ENCODE data around the gene SNX13.

The SNX13 gene

GRCh38 chr7:17944720-17945119 lies 4.4 kb upstream of the SNX13 start:
- no peak for DNase-seq (ENCODE audit: low read depth, low spot score)

DNA sequence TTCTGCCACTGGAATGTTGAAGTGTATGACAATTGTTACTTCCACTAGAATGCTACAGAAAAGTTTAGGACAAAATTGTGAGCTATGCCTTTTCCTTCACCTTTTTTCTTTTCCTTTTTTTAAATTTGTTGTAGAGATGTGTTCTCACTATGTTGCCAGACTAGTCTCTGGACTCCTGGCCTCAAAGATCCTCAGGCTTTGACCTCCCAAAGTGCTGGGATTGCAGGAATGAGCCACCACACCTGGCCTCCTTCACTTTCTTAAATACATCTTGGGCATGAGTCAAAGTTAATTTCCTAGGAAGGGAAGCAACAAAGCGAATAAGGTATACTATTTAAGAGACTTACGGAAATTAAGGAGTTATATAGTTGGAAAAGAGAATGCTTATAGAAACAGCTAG lies 2.7 kb upstream of the SNX13 start:
- DNase-seq (ENCODE audit: low read depth, low spot score): no peak

DNA sequence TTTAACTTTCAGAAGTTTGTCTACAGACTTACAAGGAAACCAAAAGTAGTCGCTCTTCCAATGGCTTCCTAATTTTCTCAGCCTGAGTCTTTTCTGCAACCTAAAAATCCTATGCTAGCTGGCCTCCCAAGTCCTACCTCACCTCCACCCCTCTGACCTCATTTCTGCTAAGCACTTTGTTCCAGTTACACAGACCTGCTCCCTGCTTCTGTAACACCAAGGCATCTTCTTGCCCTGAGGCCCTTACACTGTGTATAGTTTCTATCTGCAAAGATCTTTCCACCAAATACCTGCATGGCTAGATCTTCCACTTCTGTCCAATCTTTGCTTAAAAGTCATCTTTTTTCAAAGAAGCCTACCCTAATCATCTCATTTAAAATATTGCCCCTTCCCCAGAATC lies 1.9 kb upstream of the SNX13 start:
- no peak for DNase-seq (ENCODE audit: low read depth, low spot score)

DNA sequence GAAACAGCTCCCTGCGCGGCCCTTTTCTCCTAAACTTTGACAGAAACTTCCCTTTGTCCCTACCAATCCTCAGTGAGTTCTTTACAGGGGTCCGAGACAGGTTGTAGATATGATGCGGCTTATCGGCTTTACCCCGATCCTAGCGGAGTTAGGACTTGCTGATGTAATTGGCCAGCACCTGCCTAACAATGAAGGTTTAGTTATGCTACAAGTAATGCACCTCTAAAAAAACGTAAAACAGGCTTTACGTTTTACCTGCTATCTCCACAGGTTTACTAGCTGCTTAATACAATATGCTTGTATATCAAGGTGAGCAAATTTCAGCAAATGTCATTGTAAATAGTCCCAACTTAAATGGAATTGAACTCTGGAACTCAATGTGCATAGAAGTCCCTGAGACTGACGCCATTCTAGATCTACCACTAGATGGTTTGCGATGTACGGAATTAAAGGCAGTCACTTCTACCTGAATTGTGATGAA lies 697 bp upstream of the SNX13 start:
- DNase-seq (ENCODE audit: low read depth, low spot score): no peak

GRCh38 chr7:17939606-17940301 lies 540 bp downstream of the SNX13 start:
- DNase-seq (ENCODE audit: low read depth, low spot score): no peak

DNA sequence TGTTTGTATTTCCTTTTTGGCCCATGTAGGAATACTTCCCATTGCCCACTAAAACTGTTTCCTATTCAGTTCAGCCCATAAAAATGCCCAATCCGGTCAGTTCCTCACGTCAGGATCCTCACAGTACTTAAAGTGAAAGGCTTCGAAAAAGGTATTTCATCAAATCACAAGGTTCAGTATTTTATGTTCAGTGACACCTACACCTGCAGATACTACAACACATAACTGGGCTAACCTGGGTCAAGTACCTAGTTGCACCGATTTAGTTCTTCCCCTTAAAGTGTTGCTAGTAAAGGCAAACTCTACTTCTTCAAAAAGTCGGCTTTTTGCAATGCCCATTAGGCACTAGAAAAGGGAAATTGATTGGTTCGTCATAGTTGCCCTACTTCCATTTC lies 1.1 kb downstream of the SNX13 start:
- DNase-seq (ENCODE audit: low read depth, low spot score): no peak

DNA sequence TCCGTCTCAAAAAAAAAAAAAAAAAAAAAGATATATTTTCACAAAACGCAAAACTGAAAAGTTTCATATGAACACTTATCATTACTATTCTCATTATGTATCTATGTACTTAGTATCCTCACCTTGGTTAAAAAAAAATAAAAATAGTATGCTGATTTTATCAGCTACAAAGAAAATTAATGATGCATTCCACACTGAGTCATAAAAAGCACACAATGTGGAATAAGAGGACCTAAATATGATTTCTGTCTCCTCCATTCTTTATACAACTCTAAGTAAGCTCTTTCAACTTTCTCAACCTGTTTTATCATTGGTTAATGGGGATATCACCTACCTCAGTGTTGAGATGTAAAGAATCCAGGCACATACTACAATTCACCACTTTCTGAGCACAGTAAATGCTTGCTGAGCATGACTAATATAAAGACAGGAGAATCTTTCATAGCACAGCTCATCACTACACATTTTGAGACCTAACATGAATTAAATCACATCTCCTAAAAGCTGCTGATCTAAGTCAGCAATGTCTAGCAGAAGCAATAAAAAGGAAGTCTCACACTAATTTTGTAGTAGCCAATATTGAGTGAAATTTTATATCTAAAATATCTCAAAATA lies 2.7 kb downstream of the SNX13 start:
- no peak for DNase-seq (ENCODE audit: low read depth, low spot score)

DNA sequence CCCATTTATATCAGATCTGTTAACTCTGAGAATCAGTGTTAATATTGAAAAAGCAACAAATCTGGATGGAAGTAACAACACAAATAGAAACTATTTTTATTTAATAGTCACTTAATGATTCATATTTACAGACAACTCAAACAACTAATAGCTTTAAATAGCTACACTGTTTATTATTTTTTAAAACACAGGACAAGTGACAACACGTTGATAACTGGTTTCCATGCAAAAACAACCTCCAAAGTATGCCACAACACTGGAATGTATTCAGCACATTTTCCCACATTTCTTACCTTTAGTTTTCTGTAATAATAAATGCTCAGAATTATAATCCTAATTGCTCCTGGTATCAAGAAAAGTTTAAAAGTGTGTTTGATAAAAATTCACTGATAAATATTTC lies 4.0 kb downstream of the SNX13 start:
- DNase-seq (ENCODE audit: low read depth, low spot score): no peak

DNA sequence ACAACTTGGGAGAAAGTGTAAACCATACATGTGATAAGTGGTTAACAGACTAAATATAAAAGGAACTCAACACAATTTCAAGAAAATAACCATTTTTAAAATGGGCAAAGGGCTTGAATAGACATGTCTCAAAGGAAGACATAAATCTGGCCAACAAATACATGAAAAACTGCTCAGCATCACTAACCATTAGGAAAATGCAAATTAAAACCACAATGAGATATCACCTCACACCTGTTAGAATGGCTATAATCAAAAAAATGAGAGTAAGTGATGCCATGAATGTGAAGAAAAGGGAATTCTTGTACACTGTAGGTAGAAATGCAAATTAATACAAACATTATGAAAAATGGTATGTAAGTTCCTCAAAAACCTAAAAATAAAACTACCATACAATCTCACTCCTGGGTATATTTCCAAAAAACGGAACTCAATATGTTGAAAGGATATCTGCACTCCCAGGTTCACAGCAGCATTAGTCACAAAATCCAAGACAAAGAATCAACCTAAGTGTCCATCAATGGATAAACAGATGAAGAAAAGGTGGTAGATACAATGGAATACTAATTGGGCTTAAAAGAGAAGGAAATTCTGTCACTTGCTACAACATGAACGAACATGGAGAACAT lies 5.6 kb downstream of the SNX13 start:
- DNase-seq (ENCODE audit: low read depth, low spot score): no peak

- DNase-seq (ENCODE audit: low read depth, low spot score): no peak
Measured at GRCh38 chr7:17934094-17934493, 6.2 kb downstream of the SNX13 start.

- no peak for DNase-seq (ENCODE audit: low read depth, low spot score)
Measured at GRCh38 chr7:17932770-17933169, 7.5 kb downstream of the SNX13 start.

DNA sequence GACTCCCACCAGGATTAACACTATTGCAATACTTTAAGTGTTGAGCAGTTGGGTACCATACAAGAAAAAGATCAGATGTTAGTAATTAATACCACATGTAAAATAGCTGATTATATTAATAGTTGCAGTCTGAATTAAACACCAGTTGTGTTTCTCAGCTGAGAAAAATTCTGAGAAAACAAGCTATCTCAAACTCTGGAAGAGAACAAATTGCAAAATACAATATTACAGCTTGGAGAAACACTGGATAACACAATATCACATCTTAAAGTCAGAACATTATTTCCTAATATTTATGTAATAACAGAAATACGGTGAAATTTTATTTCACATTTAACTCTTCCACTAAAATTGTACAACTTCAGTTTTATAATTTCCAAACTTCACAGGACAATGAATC lies 9.2 kb downstream of the SNX13 start:
- DNase-seq (ENCODE audit: low read depth, low spot score): no peak

DNA sequence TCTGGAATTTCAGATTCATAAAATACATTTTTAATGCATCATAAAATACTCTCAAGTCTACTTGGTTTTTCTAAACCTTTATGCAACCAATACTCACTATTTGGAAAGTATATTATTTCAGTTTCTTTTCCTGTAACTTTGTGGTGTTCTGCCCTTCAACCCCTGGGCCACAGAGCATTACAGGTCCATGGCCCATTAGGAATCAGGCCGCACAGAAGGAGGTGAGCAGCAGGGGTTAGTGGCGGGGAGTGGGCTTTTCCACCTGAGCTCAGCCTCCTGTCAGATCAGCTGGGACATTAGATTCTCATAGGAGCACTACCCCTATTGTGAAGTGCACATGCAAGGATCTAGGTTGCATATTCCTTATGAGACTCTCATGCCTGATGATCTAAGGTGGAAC lies 9.7 kb downstream of the SNX13 start:
- no peak for DNase-seq (ENCODE audit: low read depth, low spot score)

DNA sequence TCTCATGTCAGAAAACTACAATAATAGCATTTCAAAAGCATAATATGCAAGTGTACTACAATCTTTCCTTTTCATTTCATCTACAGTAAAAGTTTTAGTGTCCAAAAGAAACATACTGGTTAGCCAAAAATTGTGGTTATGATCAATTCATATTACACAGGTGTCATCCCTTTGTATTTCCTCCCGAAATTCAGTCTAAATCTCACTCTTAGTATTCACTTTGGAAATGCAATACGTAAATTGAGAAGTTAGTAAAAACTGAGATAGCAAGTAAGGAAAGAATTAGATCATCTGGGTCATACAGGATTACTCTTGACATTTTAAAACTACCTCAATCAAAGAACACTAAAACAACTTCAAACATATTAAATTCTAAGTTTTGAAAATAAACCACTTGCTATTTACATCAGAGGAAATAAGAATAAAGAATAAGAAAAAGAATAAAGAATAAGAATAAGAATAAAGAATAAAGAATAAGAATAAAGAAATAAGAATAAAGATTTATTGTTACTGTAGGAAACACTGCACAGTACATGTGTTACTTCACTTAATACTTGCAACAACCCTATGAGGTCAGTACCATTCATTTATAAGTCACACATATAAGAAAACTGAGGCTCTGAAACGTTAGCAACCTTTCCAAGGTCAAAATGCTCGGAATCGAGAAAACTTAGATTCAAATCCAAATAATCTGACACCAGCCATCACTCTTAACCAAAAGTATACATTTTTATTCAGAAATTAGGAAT lies 10.5 kb downstream of the SNX13 start:
- no peak for DNase-seq (ENCODE audit: low read depth, low spot score)

- no peak for DNase-seq (ENCODE audit: low read depth, low spot score)
Measured at GRCh38 chr7:17928055-17928454, 12.2 kb downstream of the SNX13 start.

GRCh38 chr7:17921857-17922416 lies 18.4 kb downstream of the SNX13 start:
- DNase-seq (ENCODE audit: low read depth, low spot score): no peak

GRCh38 chr7:17917842-17918241 lies 22.5 kb downstream of the SNX13 start:
- no peak for DNase-seq (ENCODE audit: low read depth, low spot score)

DNA sequence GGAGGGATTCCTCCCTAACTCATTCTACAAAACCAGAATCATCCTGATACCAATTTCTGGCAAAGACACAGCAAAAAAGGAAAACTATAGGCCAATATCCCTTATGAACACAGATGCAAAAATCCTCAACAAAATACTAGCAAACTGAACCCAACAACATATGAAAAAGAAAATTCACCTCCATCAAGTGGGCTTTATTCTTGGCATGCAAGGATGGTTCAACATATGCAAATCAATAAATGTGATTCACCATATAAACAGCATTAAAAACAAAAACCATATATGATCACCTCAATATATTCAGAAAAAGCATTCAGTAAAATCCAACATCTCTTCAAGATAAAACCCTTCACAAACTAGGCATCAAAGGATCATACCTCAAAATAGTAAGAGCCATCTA lies 23.5 kb downstream of the SNX13 start:
- DNase-seq (ENCODE audit: low read depth, low spot score): no peak

DNA sequence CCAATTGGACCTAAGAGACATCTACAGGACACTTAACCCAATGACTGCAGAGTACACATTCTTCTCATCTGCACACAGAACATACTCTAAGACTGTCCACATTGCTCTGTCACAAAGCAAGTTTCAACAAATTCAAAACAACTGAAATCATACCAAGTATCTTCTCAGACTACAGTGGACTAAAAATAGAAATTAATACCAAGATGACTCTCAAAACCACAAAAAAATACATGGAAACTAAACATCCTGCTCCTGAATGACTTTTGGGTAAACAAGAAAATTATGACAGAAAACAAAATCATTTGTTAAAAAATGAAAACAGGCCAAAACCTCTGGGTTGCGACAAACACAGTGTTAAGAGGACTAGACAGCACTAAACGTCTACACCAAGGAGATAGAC lies 24.5 kb downstream of the SNX13 start:
- DNase-seq (ENCODE audit: low read depth, low spot score): no peak

GRCh38 chr7:17915168-17915567 lies 25.1 kb downstream of the SNX13 start:
- no peak for DNase-seq (ENCODE audit: low read depth, low spot score)

DNA sequence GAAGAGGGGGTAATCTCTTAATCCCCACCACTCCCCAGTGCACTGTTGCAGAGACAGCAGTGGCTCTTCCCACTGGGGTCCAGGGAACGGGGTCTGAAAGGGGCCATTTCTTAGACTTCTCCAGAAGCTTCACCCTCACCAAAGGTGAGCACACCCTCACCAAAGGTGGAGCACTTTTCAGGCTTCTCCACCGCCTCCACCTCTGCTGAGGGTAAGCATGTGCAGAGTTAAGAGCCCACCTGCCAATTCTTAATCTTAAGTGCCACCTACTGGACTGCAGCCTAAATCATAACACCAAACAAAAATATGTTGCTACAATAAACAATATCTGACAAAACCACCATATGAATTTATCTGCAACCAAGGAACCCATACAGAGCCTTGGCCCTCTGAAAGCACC lies 27.0 kb downstream of the SNX13 start:
- DNase-seq (ENCODE audit: low read depth, low spot score): no peak

Measured in activated naive CD8-positive, alpha-beta T cell treated with anti-CD3 and anti-CD28 coated beads, Interleukin-2, amount 50 U/mL, for 16 hours (primary cell).